OCI-LY7 (cell line): ENCODE results near the gene MRPS34. TPM values are rescaled to one million over a fixed set of nuclear protein-coding genes. Genes with fewer than 3 reads are reported as not detected.

Experiments
- BruUV-seq: library from RNA; stranded (reverse); fragments of 400-500 nt; replicated peaks from 2 replicates; lab custom pipeline; 2021; lab: Mats Ljungman, UMichigan
- CTCF ChIA-PET: fragments of 300-600 bp; sonication (Branson Sonifier 250); formaldehyde crosslinking; loops from one replicate; lab custom pipeline; 2022; ENCODE audit warnings: antibody characterized with exemption; ENCODE audit not compliant: unreplicated experiment; lab: Charles Lee
- POLR2A ChIA-PET: fragments of 300-600 bp; sonication (Branson Sonifier 250); formaldehyde crosslinking; loops from one replicate; lab custom pipeline; 2022; ENCODE audit warnings: antibody characterized with exemption; lab: Charles Lee
- DNase-seq: peaks from one replicate; pipeline ENCODE4 v3.0.0-alpha.2; 2015; ENCODE audit warnings: low spot score
- H2AFZ ChIP-seq: fragments of 200-600 bp; sonication (generic), shearing (Covaris generic); 2 replicates; pipeline ENCODE4 v1.6.1; 2014; ENCODE audit warnings: mild to moderate bottlenecking, antibody characterized with exemption, low read length, moderate library complexity
- H3K27ac ChIP-seq: fragments of 200-600 bp; sonication (generic); 2 replicates; pipeline ENCODE4 v1.5.1; 2014; ENCODE audit warnings: mixed run types, low read depth, mild to moderate bottlenecking, moderate library complexity, low read length, inconsistent platforms; ENCODE audit not compliant: poor library complexity, severe bottlenecking
- H3K36me3 ChIP-seq: fragments of 200-600 bp; sonication (generic); 2 replicates; pipeline ENCODE4 v1.6.1; 2014; ENCODE audit warnings: mild to moderate bottlenecking, antibody characterized with exemption, low read length, moderate library complexity, mixed read lengths; ENCODE audit not compliant: insufficient read depth
- H3K4me1 ChIP-seq: fragments of 200-600 bp; sonication (generic); 2 replicates; pipeline ENCODE4 v1.5.1; 2014; ENCODE audit warnings: mild to moderate bottlenecking, low read length; ENCODE audit not compliant: insufficient read depth, poor library complexity, severe bottlenecking
- H3K4me2 ChIP-seq: fragments of 200-600 bp; sonication (generic); 2 replicates; pipeline ENCODE4 v1.6.1; 2014; ENCODE audit warnings: mild to moderate bottlenecking, low read length
- H3K4me3 ChIP-seq: fragments of 200-600 bp; sonication (generic); 2 replicates; pipeline ENCODE4 v1.5.1; 2014; ENCODE audit warnings: mild to moderate bottlenecking, low read depth, low read length; ENCODE audit not compliant: poor library complexity, severe bottlenecking
- H3K79me2 ChIP-seq: fragments of 200-600 bp; sonication (generic); 2 replicates; pipeline ENCODE4 v1.6.1; 2016; ENCODE audit warnings: low read depth, mild to moderate bottlenecking, low read length, moderate library complexity, mixed read lengths; ENCODE audit not compliant: insufficient read depth
- H3K9me2 ChIP-seq: fragments of 200-600 bp; sonication (generic); 2 replicates; pipeline ENCODE4 v1.6.1; 2016; ENCODE audit warnings: mild to moderate bottlenecking, low read length, mixed read lengths; ENCODE audit not compliant: insufficient read depth
- H3K9me3 ChIP-seq: fragments of 200-600 bp; sonication (generic); 2 replicates; pipeline ENCODE4 v1.6.1; 2014; ENCODE audit warnings: mild to moderate bottlenecking, mixed run types, low read length, mixed read lengths
- H4K20me1 ChIP-seq: fragments of 200-600 bp; sonication (generic); 2 replicates; pipeline ENCODE4 v1.6.1; 2014; ENCODE audit warnings: mild to moderate bottlenecking, antibody characterized with exemption, low read length, moderate library complexity, mixed read lengths; ENCODE audit not compliant: insufficient read depth
- CTCF ChIP-seq: fragments of 200-600 bp; sonication (generic); conservative IDR thresholded peaks from 2 replicates; pipeline ENCODE4 v1.5.1; 2014; ENCODE audit warnings: mild to moderate bottlenecking, antibody characterized with exemption, low read length, moderate library complexity, mixed read lengths
- EZH2phosphoT487 ChIP-seq: fragments of 200-600 bp; sonication (generic); IDR thresholded peaks from 2 replicates; pipeline ENCODE4 v1.6.1; 2018; ENCODE audit warnings: low read depth, borderline replicate concordance, mild to moderate bottlenecking, mixed run types, antibody characterized with exemption, low read length, moderate library complexity, mixed read lengths
- intact Hi-C: fragments of 100-400 bp; cut with micrococcal nuclease; formaldehyde crosslinking; loops from one replicate; pipeline ENCODE4 v1.10.0; 2022; ENCODE audit not compliant: unreplicated experiment
- total RNA-seq, 2 experiments: library from RNA; depleted of rRNA in 1 of 2; stranded (reverse); fragments of >200 nt in 1 of 2; shearing (Covaris generic) in 1 of 2; gene quantifications; 2 replicates each; pipeline ENCODE4 v1.2.3, GENCODE V29; 2014 to 2022

MRPS34 gene
- total RNA-seq, 2 experiments from 2014 or later, result 170 to 196 TPM

- POLR2A ChIA-PET, result no interaction called here
- TF ChIP-seq CTCF (0 out of 2 replicates have a peak, but pooled peaks have one; percentile 16), EZH2phosphoT487 (no peak)
- no TSS peak for BruUV-seq
- Histone ChIP-seq H3K36me3 (peaks cover 39% of the 10 kb centered on the region; the same call in 1 of the 2 replicates), H3K9me3 (no peaks in the 10 kb centered on the region), H3K4me3 (no peak overlapping the region), H3K4me1 (peaks cover 9% of the 10 kb centered on the region), H3K4me2 (no peak overlapping the region), H4K20me1 (no peaks in the 10 kb centered on the region; the same call in 1 of the 2 replicates), H3K79me2 (peaks cover 22% of the 10 kb centered on the region), H2AFZ (no peak overlapping the region), H3K27ac (no peak overlapping the region), H3K9me2 (no peaks in the 10 kb centered on the region)
- CTCF ChIA-PET, result no interaction called here
- intact Hi-C loops, result no loop called here
- no peak for DNase-seq
These were observed 13.5 kb upstream of the MRPS34 start for GRCh38 chr16:1786242-1787055.

- POLR2A ChIA-PET, result no interaction called here
- no peak overlapping the region for H3K27ac ChIP-seq
- no peaks in the 10 kb centered on the region for H3K9me2 ChIP-seq
- DNase-seq, result no peak
- peaks cover 42% of the 10 kb centered on the region; the same call in 1 of the 2 replicates for H3K36me3 ChIP-seq
- H3K4me2 ChIP-seq, result no peak overlapping the region
- no peak overlapping the region for H2AFZ ChIP-seq
- peaks cover 13% of the 10 kb centered on the region for H3K4me1 ChIP-seq
- intact Hi-C loops, result no loop called here
- no peak overlapping the region for H3K4me3 ChIP-seq
- peaks cover 22% of the 10 kb centered on the region for H3K79me2 ChIP-seq
- no peaks in the 10 kb centered on the region for H3K9me3 ChIP-seq
- no peak for TF ChIP-seq CTCF
- no peak for TF ChIP-seq EZH2phosphoT487
- CTCF ChIA-PET, result no interaction called here
- H4K20me1 ChIP-seq, result no peaks in the 10 kb centered on the region; the same call in 1 of the 2 replicates
- no TSS peak for BruUV-seq
These were observed 12.9 kb upstream of the MRPS34 start for GRCh38 chr16:1785846-1786170.
